ENCODE measurements around the gene DDIAS.
"Not testable (repeated sequence)": the region's sequence is repeated elsewhere in the genome, so short reads cannot be mapped to it uniquely, and the experiment has no call there.

Gene DDIAS

DNA sequence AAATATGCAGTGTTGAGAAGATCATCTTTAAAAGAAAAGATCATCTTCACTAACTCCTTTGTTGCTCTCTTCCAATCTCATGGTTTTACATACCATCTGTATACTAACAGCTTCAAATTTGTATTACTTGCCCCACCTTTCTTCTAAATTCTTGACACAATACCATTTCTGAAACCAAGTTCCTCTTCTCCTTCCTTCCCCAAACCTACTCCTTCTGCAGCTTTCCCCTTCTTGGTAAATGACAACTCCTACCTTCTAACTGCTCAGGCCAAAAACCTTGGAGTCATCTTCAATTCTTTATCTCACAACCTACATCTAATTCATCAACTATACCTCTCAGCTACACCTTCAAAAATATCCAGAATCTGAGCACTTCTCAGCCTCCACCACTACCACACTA is 10.6 kb upstream of the DDIAS start:
- no peak for DNase-seq (ENCODE audit: low read depth)

DNA sequence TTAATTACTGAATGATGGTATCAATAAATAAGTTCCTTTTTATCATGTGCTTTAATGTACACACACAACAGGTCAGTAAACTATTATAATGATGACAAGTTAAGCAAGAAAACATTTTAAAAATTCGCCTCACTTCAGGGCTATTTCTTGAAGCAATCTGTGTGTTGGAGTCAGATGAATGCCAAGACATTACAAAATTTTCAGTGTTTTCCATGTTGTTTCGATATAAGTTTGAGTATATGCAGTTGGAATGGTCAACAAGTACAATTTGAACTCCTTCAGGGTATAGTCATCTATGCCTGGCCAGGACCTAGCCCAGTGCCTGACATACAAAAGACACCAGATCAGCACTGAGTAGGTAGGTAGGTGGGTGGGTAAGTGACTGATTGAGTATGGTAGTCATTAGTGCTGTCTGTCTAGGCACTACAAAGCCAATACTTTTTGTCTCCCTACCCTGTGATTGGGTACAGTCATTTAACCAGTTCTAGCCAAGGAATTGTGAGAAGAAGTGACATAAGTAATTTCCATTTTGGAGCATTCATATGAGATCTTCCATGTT is 8.8 kb upstream of the DDIAS start:
- DNase-seq (ENCODE audit: low read depth) = no peak

DNA sequence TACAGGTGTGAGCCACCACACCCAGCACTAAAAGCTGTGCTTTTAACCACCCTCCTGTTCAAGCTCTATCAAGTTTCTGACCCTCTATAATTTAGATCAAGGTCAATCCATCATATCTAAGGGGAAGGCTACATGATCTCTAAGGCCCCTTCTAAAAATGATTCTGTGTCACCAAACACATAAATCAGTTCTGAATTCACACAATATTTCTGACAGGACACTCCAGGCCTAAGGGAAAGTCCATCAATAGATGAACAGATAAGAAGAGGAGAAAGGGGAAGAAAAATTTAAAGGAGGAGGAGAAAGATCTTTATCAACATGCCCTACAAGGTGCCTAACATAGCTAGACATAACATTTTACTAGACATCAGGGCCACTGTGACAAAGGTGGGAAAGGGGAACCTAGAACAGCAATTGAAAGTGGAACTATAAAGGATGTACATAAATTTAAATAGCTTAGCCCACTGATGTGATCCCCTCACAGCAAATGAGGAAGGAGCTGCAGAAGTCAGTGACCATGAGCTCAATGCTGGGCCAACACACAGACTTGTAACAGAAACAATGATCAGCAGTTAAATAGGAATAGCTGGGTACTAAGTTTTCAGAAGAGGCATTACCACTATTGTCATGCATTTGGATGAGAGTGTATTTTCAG is 6.0 kb upstream of the DDIAS start:
- DNase-seq (ENCODE audit: low read depth) = no peak

DNA sequence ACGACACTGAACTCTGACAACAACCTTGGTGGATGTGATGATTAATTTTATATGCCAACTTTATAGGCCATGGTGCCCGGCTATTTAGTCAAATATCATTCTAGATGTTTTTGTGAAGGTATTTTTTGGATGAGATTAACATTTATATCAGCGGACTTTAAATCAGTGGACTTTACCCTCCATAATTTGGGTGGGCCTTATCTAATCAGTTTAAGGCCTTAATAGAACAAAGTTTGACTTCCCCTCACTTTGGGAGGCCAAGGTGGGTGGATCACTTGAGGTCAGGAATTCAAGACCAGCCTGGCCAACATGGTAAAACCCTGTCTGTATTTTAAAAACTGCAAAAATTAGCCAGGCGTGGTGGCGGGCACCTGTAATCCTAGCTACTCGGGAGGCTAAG is 5.4 kb upstream of the DDIAS start:
- no peak for DNase-seq (ENCODE audit: low read depth)

DNA sequence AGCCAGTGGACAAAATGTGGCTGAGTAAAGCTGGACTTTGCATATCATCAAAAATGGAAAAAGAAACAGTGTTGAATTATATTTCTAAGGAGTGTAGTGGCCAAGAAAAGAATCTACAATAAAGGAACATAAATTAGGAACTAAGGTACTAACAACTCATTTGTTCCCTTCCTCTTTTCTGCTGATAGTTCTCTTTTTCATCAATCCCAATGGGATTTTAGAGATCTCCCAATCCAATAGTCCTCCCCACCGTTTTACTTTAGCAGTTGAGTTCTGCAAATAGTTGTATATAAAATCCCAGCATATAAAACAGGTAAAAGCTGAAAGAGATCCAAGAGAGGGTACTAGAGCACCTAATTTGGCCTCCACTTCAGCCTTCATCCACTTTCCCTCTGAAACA is 3.3 kb upstream of the DDIAS start:
- DNase-seq (ENCODE audit: low read depth) = no peak

DNA sequence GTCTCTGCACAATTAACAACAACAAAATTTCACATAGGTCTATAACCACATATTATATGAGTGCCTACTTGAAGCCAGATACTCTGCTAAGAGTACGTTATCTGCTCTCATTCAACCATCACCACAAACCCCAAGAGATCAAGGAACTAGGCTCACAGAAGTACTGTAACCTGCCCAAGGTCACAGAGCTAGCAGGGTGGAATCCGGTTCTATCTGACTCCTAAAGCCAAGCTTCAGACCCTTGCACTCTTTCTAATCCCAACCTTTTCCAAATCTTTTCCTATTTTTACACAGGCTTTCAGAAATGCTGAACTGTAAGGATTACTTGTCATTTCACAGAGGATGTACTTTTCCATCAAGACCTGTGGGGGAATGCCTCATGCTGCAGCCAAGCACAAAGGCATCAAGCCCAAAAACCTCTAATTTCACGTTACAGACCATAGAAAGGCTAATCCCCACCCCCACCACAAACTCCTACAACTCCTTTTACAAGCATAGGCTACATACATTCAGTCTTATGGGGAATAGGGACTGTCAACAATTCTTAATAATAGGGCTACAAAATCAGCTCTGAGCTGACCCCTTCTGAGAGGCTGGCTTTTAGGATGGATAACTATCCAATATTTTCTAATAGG is 2.2 kb upstream of the DDIAS start:
- DNase-seq (ENCODE audit: low read depth) = no peak

DNA sequence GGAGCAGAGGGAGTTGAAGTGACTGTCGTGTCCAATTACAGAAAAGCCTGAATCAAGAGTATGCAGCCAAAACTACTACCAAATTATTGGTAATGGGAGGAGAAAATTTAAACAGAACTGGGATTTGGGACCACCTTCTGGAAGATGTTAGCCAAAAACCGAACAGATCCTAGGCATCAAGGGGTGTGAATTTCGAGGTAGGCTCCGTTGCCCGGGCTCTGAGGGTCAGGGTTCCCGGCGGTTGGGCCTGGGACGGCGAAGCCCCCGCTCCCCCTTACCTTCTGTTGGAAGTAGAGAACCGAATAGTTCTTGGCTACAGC is 1.6 kb upstream of the DDIAS start:
- no peak for DNase-seq (ENCODE audit: low read depth)

DNA sequence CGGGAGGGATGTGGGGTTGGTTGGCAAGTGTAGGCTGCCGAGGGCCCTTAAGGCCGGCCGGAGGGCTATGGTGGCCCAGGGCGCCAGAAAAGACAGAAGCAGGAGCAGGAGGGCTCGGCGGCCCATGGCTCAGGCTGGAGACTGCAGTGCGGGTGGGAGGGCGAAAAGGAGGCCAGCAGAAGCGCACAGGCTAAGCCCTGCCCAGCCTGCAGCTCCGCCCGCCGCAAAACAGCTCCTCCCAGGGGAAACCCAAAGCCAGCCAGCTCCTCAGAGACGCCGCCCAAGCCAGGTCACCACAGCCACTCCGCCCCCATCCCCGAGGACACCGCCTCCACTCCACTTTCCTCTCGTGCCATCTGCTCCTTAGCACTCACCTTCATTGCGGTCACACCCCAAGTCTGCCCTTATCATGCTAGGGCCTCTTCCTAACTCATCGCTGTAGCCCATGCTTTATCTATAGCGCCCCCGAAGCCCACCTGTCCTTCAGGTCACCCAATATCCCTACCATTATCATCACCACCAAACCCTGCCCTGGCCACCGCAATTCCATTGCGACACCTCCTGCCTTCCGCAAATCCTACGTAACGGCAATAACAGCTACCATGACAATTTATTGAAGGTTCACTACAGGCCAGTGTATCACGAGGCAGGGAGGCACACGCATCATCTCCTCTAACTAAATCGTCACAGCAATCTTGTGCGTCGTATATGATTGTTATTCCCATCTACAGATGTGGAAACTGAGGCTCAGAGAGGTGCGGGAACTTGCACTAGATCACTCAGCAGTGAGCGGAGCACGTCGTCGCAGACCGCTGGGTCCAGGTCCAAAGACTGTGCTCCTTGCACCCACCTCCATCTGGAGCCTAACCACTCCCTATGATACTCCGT is 1.0 kb upstream of the DDIAS start, which contains the start of gene PRCP:
Gene PRCP (minus strand): TSS at position 154 of the 888 bp plus-strand sequence. CDS start 28 bp downstream, at position 126.
- peak; percentile 85 for DNase-seq (ENCODE audit: low read depth)

DNA sequence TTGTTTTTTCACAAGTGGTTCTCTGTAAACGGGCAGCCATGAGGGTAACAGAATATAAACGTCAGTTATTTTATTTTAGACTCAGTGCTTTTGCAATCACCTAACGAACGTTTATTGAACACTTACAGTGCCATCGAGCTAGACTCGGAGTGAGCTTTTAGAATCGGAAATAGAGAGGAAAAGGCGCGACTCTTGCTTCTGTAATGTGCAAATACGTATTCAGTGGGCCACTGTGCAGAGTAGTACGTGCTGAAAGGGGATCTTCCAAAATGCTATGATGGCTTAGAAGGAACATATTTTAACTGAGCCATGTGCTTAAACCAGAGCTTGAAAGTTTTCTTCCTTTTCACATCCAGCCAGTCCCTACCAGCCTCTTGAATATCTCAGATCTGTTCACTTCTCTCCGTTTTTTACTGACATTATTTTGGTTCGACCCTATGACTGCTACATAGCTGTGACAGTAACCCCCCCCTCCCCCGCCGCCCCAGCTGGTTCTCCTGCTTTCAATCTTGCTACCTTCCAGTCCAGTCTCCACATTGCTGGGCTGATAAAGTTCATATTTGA is 468 bp downstream of the DDIAS start:
- no peak for DNase-seq (ENCODE audit: low read depth)

DNA sequence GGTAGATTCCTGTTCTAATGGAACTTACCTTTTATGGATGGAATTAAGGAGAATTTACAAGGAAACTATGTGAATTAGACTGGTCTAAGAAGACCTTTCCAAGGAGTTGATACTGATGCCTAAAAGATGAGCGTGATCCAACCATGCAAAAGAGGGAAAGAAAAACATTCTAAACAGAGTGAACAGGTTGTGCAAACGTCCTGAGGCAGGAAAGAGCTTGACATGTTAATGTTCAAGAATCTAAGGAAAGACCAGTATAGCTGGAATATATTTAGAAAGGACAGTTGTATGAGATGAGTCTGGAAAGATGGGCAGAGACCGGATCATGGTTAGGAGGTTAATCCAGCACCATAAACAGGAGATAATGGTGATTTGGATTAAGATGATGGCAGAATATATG is 1.3 kb downstream of the DDIAS start:
- no peak for DNase-seq (ENCODE audit: low read depth)

DNA sequence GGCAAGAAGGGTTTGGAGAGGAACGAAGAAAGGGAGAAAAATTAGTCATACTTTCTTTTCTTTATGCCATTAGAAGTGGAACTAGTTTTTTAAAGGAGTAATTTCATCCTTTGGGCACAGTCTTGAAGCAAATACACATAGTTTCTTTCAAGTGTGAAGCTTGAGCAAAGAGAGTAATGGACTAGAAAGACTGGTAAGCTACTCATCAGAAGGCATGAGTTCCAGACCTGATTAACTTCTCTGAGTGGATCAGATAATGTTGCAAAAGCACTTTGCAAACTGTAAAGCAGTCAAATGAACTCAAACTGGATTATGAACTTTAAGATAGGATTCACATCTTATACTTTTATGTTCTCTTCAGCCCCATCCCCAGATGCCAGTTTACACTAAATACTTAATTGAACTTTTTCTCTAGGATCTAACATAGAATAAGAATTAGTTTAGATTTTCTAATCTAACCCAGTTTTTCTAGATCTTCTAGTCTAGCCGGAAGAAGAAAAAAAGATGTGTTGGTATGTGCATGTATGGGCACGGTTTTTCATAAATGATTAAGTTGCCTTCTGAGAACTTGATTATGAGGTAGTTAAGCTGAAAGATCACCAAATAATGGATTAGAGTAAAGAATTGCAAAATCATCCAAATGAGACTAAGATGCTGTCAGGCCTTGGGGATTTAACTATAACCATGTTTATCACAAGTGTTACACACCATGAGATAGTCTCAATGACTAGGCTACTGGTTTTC is 2.5 kb downstream of the DDIAS start:
- no peak for DNase-seq (ENCODE audit: low read depth)

DNA sequence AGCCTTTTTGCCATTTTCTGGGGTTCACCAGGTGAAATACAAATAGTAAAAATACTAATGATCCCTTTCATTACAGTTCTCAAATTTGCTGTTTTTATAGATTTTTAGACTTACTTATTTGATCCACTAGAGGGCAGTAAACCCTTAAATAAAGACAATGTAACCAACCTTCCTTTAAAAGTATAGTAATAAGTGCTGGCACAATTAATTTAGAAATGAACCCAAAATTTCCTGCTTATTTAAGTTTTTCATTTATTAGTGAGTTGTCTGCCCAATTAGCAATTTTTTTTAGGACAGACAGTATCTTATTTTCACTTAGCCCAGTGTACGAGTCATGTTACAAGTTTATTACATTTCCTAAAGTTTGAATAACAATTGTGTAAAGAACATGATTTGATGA is 4.7 kb downstream of the DDIAS start:
- DNase-seq (ENCODE audit: low read depth) = no peak

DNA sequence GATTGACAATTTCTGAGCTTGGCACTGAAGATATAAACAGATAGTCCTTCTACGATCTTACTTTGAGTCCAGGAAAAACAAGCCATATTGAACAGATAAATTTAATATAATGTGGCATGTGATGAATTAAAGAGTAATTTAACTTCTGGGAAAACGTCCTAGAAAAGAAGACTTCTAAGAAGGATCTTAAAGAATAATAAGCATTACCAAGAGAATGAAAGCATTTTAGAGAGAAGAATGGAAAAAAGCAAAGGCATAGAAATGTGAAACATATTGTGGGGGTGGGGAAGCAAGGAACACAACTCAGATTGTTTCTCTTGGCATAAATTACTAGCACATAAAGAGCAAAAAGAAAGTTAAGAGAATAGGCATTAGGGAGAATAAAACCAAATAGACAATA is 5.4 kb downstream of the DDIAS start:
- no peak for DNase-seq (ENCODE audit: low read depth)

DNA sequence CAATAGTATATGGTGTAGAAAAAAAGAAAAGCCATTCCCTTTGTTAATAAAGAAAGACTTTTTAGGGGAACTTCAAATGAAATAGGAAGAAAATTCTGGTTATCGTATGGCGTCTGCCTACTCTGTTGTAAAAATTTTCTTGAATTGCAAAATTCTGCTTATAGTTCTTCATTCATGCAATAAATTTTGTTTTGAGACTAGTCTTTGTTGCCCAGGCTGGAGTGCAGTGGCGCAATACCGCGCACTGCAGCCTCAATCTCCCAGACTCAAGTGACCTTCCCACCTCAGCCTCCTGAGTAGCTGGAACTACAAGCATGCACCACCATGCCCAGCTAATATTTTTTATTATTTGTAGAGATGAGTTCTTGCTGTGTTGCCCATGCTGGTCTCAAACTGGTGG is 5.8 kb downstream of the DDIAS start:
- no peak for DNase-seq (ENCODE audit: low read depth)

DNA sequence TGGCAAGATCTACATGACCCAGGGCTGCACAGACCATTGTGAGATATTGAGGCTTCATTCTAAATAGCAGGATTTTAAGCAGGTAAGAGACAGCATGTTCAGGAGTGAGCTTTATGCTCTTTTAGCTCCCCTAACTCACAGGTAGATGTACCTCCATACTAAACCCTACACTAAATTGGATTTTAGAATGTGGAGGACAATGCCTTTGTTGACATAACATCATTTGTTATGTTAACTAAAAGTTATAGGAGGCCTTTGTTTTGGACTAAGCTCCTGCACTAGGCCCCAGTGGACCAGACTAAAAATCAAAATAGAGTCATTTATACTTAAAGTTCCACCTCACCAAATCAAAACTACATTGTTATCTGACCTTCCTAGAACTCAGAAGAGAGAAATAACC is 6.8 kb downstream of the DDIAS start:
- DNase-seq (ENCODE audit: low read depth) = no peak

DNA sequence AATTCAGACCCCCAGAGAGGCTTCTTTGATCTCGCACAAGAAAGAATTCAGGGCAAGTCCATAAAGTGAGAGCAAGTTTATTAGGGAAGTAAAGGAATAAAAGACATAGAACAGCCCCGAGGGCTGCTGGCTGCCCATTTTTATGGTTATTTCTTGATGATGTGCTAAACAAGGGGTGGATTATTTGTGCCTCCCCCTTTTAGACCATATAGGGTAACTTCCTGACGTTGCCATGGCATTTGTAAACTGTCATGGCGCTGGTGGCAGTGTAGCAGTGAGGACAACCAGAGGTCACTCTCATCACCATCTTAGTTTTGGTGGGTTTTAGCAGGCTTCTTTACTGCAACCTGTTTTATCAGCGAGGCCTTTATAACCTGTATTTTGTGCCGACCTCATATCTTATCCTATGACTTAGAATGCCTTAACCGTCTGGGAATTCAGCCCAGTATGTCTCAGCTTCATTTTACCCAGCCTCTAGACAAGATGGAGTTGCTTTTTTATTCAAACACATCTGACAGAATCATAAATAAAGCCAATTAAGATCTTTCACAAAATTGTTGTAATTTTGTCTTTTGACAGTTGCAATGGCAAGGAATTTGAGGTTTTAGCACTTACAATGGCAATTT is 7.6 kb downstream of the DDIAS start:
- DNase-seq (ENCODE audit: low read depth) = no peak

DNA sequence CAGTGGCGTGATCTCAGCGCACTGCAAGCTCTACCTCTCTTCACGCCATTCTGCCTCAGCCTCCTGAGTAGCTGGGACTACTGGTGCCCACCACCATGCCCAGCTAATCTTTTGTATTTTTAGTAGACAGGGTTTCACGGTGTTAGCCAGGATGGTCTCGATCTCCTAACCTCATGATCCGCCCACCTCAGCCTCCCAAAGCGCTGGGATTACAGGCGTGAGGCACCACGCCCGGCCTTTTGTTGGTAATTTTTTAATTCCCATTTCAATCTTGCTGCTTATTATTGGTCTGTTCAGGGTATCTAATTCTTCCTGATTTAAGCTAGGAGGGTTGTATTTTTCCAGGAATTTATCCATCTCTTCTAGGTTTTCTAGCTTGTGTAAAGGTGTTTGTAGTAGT is 18.2 kb downstream of the DDIAS start:
- not testable (repeated sequence) for DNase-seq (ENCODE audit: low read depth)

DNA sequence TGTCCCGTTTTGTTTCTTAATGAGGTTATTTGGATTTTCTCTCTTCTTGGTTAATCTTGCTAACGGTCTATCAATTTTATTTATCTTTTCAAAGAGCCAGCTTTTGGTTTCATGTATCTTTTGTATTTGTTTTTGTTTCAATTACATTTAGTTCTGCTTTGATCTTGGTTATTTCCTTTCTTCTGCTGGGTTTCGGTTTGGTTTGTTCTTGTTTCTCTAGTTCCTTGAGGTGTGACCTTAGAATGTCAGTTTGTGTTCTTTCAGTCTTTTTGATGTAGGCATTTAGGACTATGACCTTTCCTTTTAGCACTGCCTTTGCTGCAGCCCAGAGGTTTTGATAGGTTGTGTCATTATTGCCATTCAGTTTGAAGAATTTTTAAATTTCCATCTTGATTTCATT is 18.7 kb downstream of the DDIAS start:
- not testable (repeated sequence) for DNase-seq (ENCODE audit: low read depth)

DNA sequence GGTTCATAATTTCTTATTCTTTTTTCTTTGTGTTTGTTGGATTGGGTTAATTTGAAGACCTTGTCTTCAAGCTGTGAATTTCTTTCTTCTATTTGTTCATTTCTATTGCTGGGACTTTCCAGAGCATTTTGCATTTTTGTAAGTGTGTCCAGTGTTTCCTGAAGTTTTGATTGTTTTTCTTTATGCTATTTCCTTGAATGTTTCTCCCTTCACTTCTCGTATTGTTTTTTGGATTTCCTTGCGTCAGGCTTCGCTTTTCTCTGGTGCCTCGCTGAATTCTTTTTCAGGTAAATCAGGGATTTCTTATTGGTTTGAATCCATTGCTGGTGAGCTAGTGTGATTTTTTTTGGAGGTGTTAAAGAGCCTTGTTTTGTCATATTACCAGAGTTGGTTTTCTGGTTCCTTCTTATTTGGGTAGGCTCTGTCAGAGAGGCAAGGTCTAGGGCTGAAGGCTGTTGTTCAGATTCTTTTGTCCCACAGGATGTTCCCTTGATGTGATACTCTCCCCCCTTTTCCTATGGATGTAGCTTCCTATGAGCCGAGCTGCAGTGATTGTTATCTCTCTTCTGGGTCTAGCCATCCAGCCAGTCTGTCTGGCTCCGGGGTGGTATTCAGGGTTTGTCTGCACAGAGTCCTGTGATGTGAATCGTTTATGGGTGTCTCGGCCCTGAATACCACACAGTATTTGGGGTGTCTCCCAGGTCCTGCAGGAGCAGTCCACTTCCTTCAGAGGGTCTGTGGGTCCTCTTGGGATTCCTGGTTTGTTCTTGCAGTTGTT is 21.0 kb downstream of the DDIAS start:
- not testable (repeated sequence) for DNase-seq (ENCODE audit: low read depth)

DNA sequence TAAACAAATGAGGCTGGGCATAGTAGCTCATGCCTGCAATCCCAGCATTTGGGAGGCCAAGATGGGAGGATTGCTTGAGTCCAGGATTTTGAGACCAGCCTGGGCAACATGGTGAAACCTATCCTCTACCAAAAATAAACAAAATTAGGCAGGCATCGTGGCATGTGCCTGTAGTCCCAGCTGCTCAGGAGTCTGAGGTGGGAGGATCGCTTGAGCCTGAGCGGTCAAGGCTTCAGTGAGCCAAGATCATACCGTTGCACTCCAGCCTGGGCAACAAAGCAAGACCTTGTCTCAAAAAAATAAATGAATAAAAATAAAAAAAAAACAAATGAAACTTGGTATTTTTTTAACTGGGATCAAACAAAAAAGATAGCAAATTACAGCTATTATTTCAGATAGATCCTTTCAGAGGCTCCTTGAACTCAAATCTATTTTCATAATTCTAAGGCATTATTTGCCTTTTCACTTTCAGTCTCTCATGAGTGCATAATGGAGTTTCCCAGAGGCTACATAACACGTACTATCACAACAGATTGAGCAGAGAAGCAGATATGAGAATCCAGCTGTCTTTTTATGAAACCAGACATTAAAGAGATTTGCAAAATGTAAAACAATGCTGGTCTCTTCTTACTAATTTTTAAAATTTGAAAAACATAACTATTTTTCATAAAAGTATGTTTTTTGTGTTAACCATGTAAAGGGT is 23.1 kb downstream of the DDIAS start:
- no peak for DNase-seq (ENCODE audit: low read depth)

Data from stimulated activated CD4-positive, alpha-beta T cell treated with anti-CD3 and anti-CD28 coated beads, Interleukin-2, amount 100 ng/mL, for 4 hours (primary cell).